Measurements from ENCODE around the gene SERPINH1.
A peak's percentile ranks its signal among the peaks of the same experiment; 100 is the strongest.

The SERPINH1 gene

GRCh38 chr11:75533896-75534258 is 28.2 kb upstream of the SERPINH1 start:
- no peak for DNase-seq

GRCh38 chr11:75534259-75535069 is 27.6 kb upstream of the SERPINH1 start:
- DNase-seq, result no peak

- DNase-seq, result no peak
These were observed 27.0 kb upstream of the SERPINH1 start for GRCh38 chr11:75535071-75535470.

GRCh38 chr11:75536786-75537641 is 25.0 kb upstream of the SERPINH1 start:
- no peak for DNase-seq

- DNase-seq, result no peak
These were observed 24.3 kb upstream of the SERPINH1 start for GRCh38 chr11:75537740-75538139.

- no peak for DNase-seq
These were observed 23.7 kb upstream of the SERPINH1 start for GRCh38 chr11:75538150-75538942.

- no peak for DNase-seq
These were observed 22.4 kb upstream of the SERPINH1 start for GRCh38 chr11:75539459-75540334.

GRCh38 chr11:75541193-75542087 is 20.6 kb upstream of the SERPINH1 start:
- DNase-seq, result no peak

- no peak for DNase-seq
These were observed 20.0 kb upstream of the SERPINH1 start for GRCh38 chr11:75542088-75542438.

- DNase-seq, result no peak
These were observed 18.2 kb upstream of the SERPINH1 start for GRCh38 chr11:75543806-75544205.

GRCh38 chr11:75547177-75547576 is 14.9 kb upstream of the SERPINH1 start:
- DNase-seq, result no peak

GRCh38 chr11:75547617-75548058 is 14.4 kb upstream of the SERPINH1 start:
- peak; percentile 90 for DNase-seq

- DNase-seq, result no peak
These were observed 13.3 kb upstream of the SERPINH1 start for GRCh38 chr11:75548595-75549272.

GRCh38 chr11:75549370-75549958 is 12.6 kb upstream of the SERPINH1 start:
- no peak for DNase-seq

- DNase-seq, result no peak
These were observed 8.9 kb upstream of the SERPINH1 start for GRCh38 chr11:75553182-75553581.

GRCh38 chr11:75553889-75554257 is 8.2 kb upstream of the SERPINH1 start:
- DNase-seq, result no peak

- DNase-seq, result peak; percentile 99
These were observed 7.6 kb upstream of the SERPINH1 start for GRCh38 chr11:75554258-75555022.

- DNase-seq, result no peak
These were observed 6.8 kb upstream of the SERPINH1 start for GRCh38 chr11:75555079-75555811.

GRCh38 chr11:75556275-75556674 is 5.8 kb upstream of the SERPINH1 start:
- no peak for DNase-seq
